ENCODE data around the gene ZNF827.

Gene ZNF827

GRCh38 chr4:145887241-145887991 is 51.2 kb downstream of the ZNF827 start:
- no peak for DNase-seq

GRCh38 chr4:145886871-145887240 is 51.8 kb downstream of the ZNF827 start:
- no peak for DNase-seq

GRCh38 chr4:145885666-145886065 is 53.0 kb downstream of the ZNF827 start:
- no peak for DNase-seq

- DNase-seq: no peak
Measured at GRCh38 chr4:145884775-145885174, 53.8 kb downstream of the ZNF827 start.

GRCh38 chr4:145883101-145883694 is 55.4 kb downstream of the ZNF827 start:
- no peak for DNase-seq

GRCh38 chr4:145882604-145883003 is 56.0 kb downstream of the ZNF827 start:
- no peak for DNase-seq

GRCh38 chr4:145881989-145882388 is 56.6 kb downstream of the ZNF827 start:
- DNase-seq: no peak

GRCh38 chr4:145881576-145881975 is 57.0 kb downstream of the ZNF827 start:
- DNase-seq: no peak

- DNase-seq: no peak
Measured at GRCh38 chr4:145880355-145880960, 58.2 kb downstream of the ZNF827 start.

GRCh38 chr4:145879598-145879997 is 59.0 kb downstream of the ZNF827 start:
- DNase-seq: no peak

GRCh38 chr4:145878501-145879435 is 59.9 kb downstream of the ZNF827 start:
- no peak for DNase-seq

- DNase-seq: no peak
Measured at GRCh38 chr4:145876531-145877180, 62.0 kb downstream of the ZNF827 start.

- DNase-seq: no peak
Measured at GRCh38 chr4:145873901-145874300, 64.7 kb downstream of the ZNF827 start.

GRCh38 chr4:145871209-145871608 is 67.4 kb downstream of the ZNF827 start:
- DNase-seq: no peak

GRCh38 chr4:145870155-145871020 is 68.2 kb downstream of the ZNF827 start:
- no peak for DNase-seq

- no peak for DNase-seq
Measured at GRCh38 chr4:145868637-145869409, 69.8 kb downstream of the ZNF827 start.

- DNase-seq: no peak
Measured at GRCh38 chr4:145867406-145867805, 71.2 kb downstream of the ZNF827 start.

GRCh38 chr4:145866991-145867390 is 71.6 kb downstream of the ZNF827 start:
- no peak for DNase-seq

- no peak for DNase-seq
Measured at GRCh38 chr4:145865274-145865941, 73.2 kb downstream of the ZNF827 start.

- DNase-seq: no peak
Measured at GRCh38 chr4:145863191-145863590, 75.4 kb downstream of the ZNF827 start.

All from activated T-cell treated with anti-CD3 and anti-CD28 coated beads, Interleukin-2, amount 50 U/mL, for 1 hour (primary cell).